CD4-positive, CD25-positive, alpha-beta regulatory T cell (primary cell): ENCODE measurements around the gene CALM1. TPM values are rescaled to one million over a fixed set of nuclear protein-coding genes. Genes with fewer than 3 reads are reported as not detected.

Experiments used
- ATAC-seq, 2 donors: fragments of 150-1000 bp; cut with Tn5 transposase; one replicate each; pipeline ENCODE4 v1.10.0; 2021; ENCODE audit warnings: low read depth in 2 of 2, moderate number of reproducible peaks in 2 of 2, moderate library complexity in 1 of 2
- DNase-seq, 3 donors: peaks; one replicate each; pipeline versions ENCODE4 v3.0.0 to v3.0.0-alpha.2; 2012 to 2022; ENCODE audit warnings: mixed read lengths in 1 of 3
- H3K27ac ChIP-seq: one replicate; pipeline ENCODE4 v1.7.0; 2013; ENCODE audit warnings: mild to moderate bottlenecking, low read length; ENCODE audit not compliant: insufficient read depth, poor library complexity, severe bottlenecking
- H3K27me3 ChIP-seq: one replicate; pipeline ENCODE4 v1.7.0; 2013; ENCODE audit warnings: low read length; ENCODE audit not compliant: control insufficient read depth, insufficient read depth
- H3K36me3 ChIP-seq: one replicate; pipeline ENCODE4 v1.7.0; 2013; ENCODE audit warnings: mild to moderate bottlenecking, low read length, moderate library complexity; ENCODE audit not compliant: control insufficient read depth, insufficient read depth
- H3K4me1 ChIP-seq: 2 replicates; pipeline ENCODE4 v1.7.0; 2013; ENCODE audit warnings: mild to moderate bottlenecking, low read length; ENCODE audit not compliant: insufficient read depth, control insufficient read depth, poor library complexity, severe bottlenecking
- H3K4me3 ChIP-seq: one replicate; pipeline ENCODE4 v1.7.0; 2013; ENCODE audit warnings: low read depth, mild to moderate bottlenecking, low read length, moderate library complexity
- H3K9me3 ChIP-seq, 2 experiments: 1 replicate in 1 of 2; 2 replicates in 1 of 2; pipeline ENCODE4 v1.7.0; 2013; ENCODE audit warnings: low read length in 2 of 2, mild to moderate bottlenecking in 1 of 2, moderate library complexity in 1 of 2; ENCODE audit not compliant: control insufficient read depth in 2 of 2
- H3K27ac Mint-ChIP-seq, 3 donors: one replicate each; pipeline ENCODE4 v1.8.0; 2020 to 2022; ENCODE audit warnings: mild to moderate bottlenecking in 3 of 3, mixed read lengths in 3 of 3, moderate library complexity in 2 of 3
- H3K27me3 Mint-ChIP-seq: one replicate; pipeline ENCODE4 v1.8.0; 2022; ENCODE audit warnings: mild to moderate bottlenecking, mixed read lengths
- H3K36me3 Mint-ChIP-seq: one replicate; pipeline ENCODE4 v1.8.0; 2020; ENCODE audit warnings: mixed read lengths
- H3K4me1 Mint-ChIP-seq, 4 donors: one replicate each; pipeline ENCODE4 v1.8.0; 2020 to 2022; ENCODE audit warnings: mixed read lengths in 4 of 4, mild to moderate bottlenecking in 1 of 4
- H3K4me3 Mint-ChIP-seq, 4 donors: one replicate each; pipeline ENCODE4 v1.8.0; 2020 to 2022; ENCODE audit warnings: mild to moderate bottlenecking in 4 of 4, mixed read lengths in 4 of 4, moderate library complexity in 3 of 4
- H3K9me3 Mint-ChIP-seq, 7 donors: one replicate each; pipeline ENCODE4 v1.8.0; 2020 to 2022; ENCODE audit warnings: mixed read lengths in 7 of 7, mild to moderate bottlenecking in 3 of 7, moderate library complexity in 2 of 7
- polyA plus RNA-seq, 4 donors: library from polyadenylated mRNA; unstranded; fragments of 300-500 nt; fragmentation: Illumina TruSeq; gene quantifications; one replicate each; pipeline ENCODE4 v1.2.3, GENCODE V29; 2021
- total RNA-seq: library from RNA; stranded (reverse); gene quantifications from one replicate; pipeline ENCODE4 v1.2.3, GENCODE V29; 2022

Gene CALM1
- total and polyA plus RNA-seq, 5 donors from 2014 or later = 928 to 3,181 (median 2,479) TPM

DNA sequence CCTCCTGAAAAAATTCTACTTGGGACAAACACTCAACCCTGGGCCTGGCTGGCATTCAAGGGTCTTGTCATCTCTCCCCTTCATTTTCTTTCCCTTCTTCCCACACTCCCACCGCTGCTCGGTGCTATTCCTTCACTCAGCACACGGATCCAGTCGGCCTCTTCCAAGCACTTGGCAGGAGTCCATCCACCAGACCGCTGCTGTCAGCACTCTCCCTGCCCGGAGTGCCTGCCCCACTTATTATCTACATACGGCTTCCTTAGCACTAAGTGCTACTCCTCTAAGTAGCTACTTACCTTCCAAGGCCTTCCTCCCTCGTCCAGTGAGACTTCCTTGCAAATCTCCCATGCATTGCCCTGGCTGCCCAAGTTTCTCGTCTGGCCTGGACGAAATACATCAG is 29.8 kb downstream of the CALM1 start:
- no peaks in the 10 kb centered on the region for H3K27me3 Mint-ChIP-seq
- no peaks in the 10 kb centered on the region for H3K9me3 Mint-ChIP-seq
- Histone ChIP-seq H3K4me1 (no peaks in the 10 kb centered on the region), H3K4me3 (no peak overlapping the region), H3K27me3 (no peaks in the 10 kb centered on the region), H3K36me3 (no peaks in the 10 kb centered on the region), H3K27ac (no peak overlapping the region), H3K9me3 (no peaks in the 10 kb centered on the region)
- H3K27ac Mint-ChIP-seq = peak overlapping the region in 1 of 3 donors; percentile 2
- no peaks in the 10 kb centered on the region for H3K36me3 Mint-ChIP-seq
- ATAC-seq (no peak), DNase-seq (no peak)
- H3K4me1 Mint-ChIP-seq = no peaks in the 10 kb centered on the region
- H3K4me3 Mint-ChIP-seq = no peak overlapping the region

- no peak overlapping the region for H3K4me3 Mint-ChIP-seq
- no peak for ATAC-seq
Measured at GRCh38 chr14:90427848-90428426, 31.1 kb downstream of the CALM1 start.

DNA sequence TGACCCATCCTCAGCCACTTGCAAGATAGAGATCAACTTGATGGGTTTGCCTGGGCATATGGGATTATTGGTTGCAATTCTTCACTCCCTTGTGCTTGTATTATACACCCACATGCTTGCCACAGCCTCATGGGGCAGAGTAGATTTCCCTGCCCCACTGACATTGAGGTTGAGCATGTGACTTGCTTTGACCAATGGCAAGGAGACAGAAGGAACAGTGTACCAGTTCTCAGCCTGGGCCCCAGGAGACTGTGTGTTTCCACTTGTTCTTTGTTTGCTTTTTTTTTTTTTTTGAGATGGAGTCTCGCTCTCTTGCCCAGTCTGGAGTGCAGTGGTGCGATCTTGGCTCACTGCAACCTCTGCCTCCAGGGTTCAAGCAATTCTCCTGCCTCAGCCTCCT is 31.8 kb downstream of the CALM1 start:
- Histone ChIP-seq H3K36me3 (no peaks in the 10 kb centered on the region), H3K9me3 (no peaks in the 10 kb centered on the region), H3K4me3 (no peak overlapping the region), H3K27me3 (no peaks in the 10 kb centered on the region), H3K27ac (no peak overlapping the region), H3K4me1 (no peaks in the 10 kb centered on the region)
- Mint-ChIP-seq H3K4me3 (no peak overlapping the region), H3K27me3 (no peaks in the 10 kb centered on the region), H3K36me3 (no peaks in the 10 kb centered on the region), H3K4me1 (no peaks in the 10 kb centered on the region), H3K27ac (no peak overlapping the region), H3K9me3 (no peaks in the 10 kb centered on the region)
- ATAC-seq (no peak), DNase-seq (no peak)

More at GRCh38 chr14:90427848-90428426, 31.1 kb downstream of the CALM1 start:
- Histone ChIP-seq H3K27me3 (no peaks in the 10 kb centered on the region), H3K36me3 (no peaks in the 10 kb centered on the region), H3K4me3 (no peak overlapping the region), H3K27ac (no peak overlapping the region), H3K4me1 (no peaks in the 10 kb centered on the region), H3K9me3 (no peaks in the 10 kb centered on the region)
- H3K27me3 Mint-ChIP-seq = no peaks in the 10 kb centered on the region
- DNase-seq = no peak
- no peaks in the 10 kb centered on the region for H3K4me1 Mint-ChIP-seq
- H3K9me3 Mint-ChIP-seq = no peaks in the 10 kb centered on the region
- no peaks in the 10 kb centered on the region for H3K36me3 Mint-ChIP-seq
- H3K27ac Mint-ChIP-seq = no peak overlapping the region

DNA sequence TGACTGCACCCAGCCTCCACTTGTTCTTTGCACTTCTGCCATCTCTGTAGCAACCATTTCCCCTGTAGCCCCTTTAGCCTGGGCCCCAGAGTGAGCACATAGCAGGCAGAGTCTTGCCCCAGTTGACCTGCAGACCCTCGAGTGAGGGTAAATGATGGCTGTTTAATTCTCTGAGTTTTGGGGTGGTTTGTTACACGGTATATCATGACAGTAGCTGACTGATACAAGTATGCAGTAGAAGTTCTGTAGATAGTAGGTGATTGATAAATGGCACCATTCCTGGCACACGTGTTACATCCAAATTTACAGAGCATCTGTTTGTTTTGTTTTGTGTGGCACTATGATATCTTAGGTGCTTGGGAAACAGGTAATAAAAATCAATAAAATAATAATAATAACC is 32.4 kb downstream of the CALM1 start:
- Histone ChIP-seq H3K27ac (no peak overlapping the region), H3K27me3 (no peaks in the 10 kb centered on the region), H3K4me3 (no peak overlapping the region), H3K9me3 (no peaks in the 10 kb centered on the region), H3K4me1 (no peaks in the 10 kb centered on the region), H3K36me3 (no peaks in the 10 kb centered on the region)
- no peaks in the 10 kb centered on the region for H3K9me3 Mint-ChIP-seq
- DNase-seq (no peak), ATAC-seq (no peak)
- H3K36me3 Mint-ChIP-seq = no peaks in the 10 kb centered on the region
- no peaks in the 10 kb centered on the region for H3K27me3 Mint-ChIP-seq
- no peak overlapping the region for H3K4me3 Mint-ChIP-seq
- no peaks in the 10 kb centered on the region for H3K4me1 Mint-ChIP-seq
- no peak overlapping the region for H3K27ac Mint-ChIP-seq

- Histone ChIP-seq H3K27me3 (no peaks in the 10 kb centered on the region), H3K27ac (no peak overlapping the region), H3K4me1 (no peaks in the 10 kb centered on the region), H3K9me3 (no peaks in the 10 kb centered on the region), H3K36me3 (no peaks in the 10 kb centered on the region), H3K4me3 (no peak overlapping the region)
- no peak overlapping the region for H3K27ac Mint-ChIP-seq
- DNase-seq (no peak), ATAC-seq (no peak)
- no peaks in the 10 kb centered on the region for H3K9me3 Mint-ChIP-seq
- no peak overlapping the region for H3K4me3 Mint-ChIP-seq
- no peaks in the 10 kb centered on the region for H3K27me3 Mint-ChIP-seq
- no peaks in the 10 kb centered on the region for H3K36me3 Mint-ChIP-seq
- H3K4me1 Mint-ChIP-seq = no peaks in the 10 kb centered on the region
Measured at GRCh38 chr14:90429754-90430153, 32.9 kb downstream of the CALM1 start.

DNA sequence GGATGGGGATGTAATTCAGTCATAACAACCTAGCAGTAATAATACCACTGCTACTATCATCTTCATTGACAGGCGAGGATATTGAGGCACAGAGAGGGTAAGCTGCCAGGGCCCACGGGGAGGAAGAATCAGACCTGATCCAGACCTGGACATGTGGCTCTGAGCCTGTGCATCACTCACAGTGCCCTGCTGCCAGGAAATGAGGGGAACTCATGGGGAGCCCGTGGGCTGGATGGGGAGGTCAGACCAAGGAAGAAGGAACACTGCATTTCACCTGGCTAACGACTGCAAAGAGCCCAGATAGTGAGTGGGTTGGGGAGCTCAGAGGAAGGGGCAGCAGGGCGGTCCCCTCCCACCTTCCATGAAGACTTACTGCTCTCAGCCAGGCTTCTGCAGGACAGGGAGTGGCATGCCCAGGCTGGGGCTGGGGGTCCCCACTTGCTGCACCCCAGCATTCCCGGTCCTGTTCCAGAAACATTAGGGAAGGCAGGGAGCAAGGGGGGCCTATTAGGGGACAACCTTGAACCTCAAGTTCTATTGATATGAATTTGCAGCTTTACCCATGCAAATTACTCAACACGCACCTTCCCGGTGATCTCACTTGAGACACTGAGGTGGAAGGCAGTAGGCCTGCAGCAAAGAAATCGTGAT is 37.7 kb downstream of the CALM1 start:
- no peaks in the 10 kb centered on the region for H3K9me3 ChIP-seq
- H3K36me3 ChIP-seq = no peaks in the 10 kb centered on the region
- no peaks in the 10 kb centered on the region for H3K4me1 ChIP-seq
- Mint-ChIP-seq H3K4me1 (no peaks in the 10 kb centered on the region), H3K27me3 (no peaks in the 10 kb centered on the region), H3K27ac (peak overlapping the region in 1 of 3 donors; percentile 9), H3K9me3 (no peaks in the 10 kb centered on the region), H3K4me3 (no peak overlapping the region), H3K36me3 (no peaks in the 10 kb centered on the region)
- no peak overlapping the region for H3K4me3 ChIP-seq
- H3K27me3 ChIP-seq = no peaks in the 10 kb centered on the region
- no peak overlapping the region for H3K27ac ChIP-seq
- DNase-seq (no peak), ATAC-seq (no peak)

DNA sequence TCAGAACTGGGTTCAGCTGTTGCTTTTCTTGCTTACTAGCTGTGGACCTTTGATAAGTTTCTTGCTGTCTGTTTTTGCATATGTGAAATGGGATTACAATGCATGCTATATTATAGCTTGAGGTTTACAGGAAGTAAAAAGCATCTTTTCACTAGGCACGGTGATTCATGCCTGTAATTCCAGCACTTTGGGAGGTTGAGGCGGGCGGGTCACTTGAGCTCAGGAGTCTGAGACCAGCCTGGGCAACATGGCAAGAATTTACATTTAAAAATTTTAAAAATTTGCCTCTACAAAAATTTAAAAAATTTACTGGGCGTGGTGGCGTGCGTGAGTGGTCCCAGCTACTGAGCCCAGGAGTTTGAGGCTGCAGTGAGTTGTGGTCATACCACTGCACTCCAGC is 42.0 kb downstream of the CALM1 start:
- H3K9me3 ChIP-seq = no peaks in the 10 kb centered on the region
- no peak overlapping the region for H3K4me3 ChIP-seq
- no peak for DNase-seq
- no peak overlapping the region for H3K27ac ChIP-seq
- no peak for ATAC-seq
- peaks cover 0 to 1% (median 0%) of the 10 kb centered on the region in 7 donors for H3K9me3 Mint-ChIP-seq
- no peak overlapping the region for H3K27ac Mint-ChIP-seq
- no peaks in the 10 kb centered on the region for H3K4me1 Mint-ChIP-seq
- H3K4me3 Mint-ChIP-seq = no peak overlapping the region
- no peaks in the 10 kb centered on the region for H3K36me3 ChIP-seq
- peaks cover 8% of the 10 kb centered on the region for H3K27me3 Mint-ChIP-seq
- H3K4me1 ChIP-seq = no peaks in the 10 kb centered on the region
- no peaks in the 10 kb centered on the region for H3K36me3 Mint-ChIP-seq
- H3K27me3 ChIP-seq = peaks cover 1% of the 10 kb centered on the region

DNA sequence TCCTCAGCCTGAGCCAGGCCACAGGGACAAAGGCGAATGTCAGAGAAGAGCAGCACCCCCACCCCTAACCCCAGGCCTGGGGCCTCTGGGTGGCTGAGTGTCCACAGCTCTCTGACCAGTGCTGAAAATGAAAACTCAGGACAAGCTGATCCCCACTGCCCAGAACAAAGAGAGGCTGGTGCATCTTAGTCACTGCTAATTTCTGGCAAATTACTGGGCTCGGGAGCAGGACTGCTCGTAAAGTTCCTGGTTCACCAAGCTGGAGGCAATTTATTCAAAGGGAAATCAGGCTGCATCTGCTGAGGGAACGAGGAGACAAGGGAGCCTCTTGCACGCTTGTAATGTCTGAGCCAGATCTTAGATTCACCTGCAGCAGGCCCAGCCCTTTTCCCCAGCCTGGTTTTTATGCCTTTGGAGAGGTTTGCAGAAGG is 43.2 kb downstream of the CALM1 start:
- Mint-ChIP-seq H3K27me3 (peaks cover 8% of the 10 kb centered on the region), H3K27ac (no peak overlapping the region), H3K36me3 (no peaks in the 10 kb centered on the region), H3K4me1 (no peaks in the 10 kb centered on the region), H3K9me3 (peaks cover 0 to 1% (median 0%) of the 10 kb centered on the region in 7 donors), H3K4me3 (no peak overlapping the region)
- peaks cover 1% of the 10 kb centered on the region for H3K27me3 ChIP-seq
- H3K36me3 ChIP-seq = no peaks in the 10 kb centered on the region
- H3K9me3 ChIP-seq = no peaks in the 10 kb centered on the region
- DNase-seq (no peak), ATAC-seq (no peak)
- no peaks in the 10 kb centered on the region for H3K4me1 ChIP-seq
- no peak overlapping the region for H3K27ac ChIP-seq
- no peak overlapping the region for H3K4me3 ChIP-seq
